Measurements from ENCODE around the gene IGSF8. TPM values are rescaled to one million over a fixed set of nuclear protein-coding genes. Genes with fewer than 3 reads are reported as not detected.

The IGSF8 gene
- total RNA-seq, 1 donor from 2014 or later, result 33.2 TPM

GRCh38 chr1:160108888-160109662 lies 10.7 kb upstream of the IGSF8 start:
- no peak for DNase-seq (ENCODE audit: low spot score in 2 of 2, unreplicated experiment in 2 of 2)
- Mint-ChIP-seq H3K27me3 (ENCODE audit: low read depth) (no peaks in the 10 kb centered on the region), H3K9me3 (no peaks in the 10 kb centered on the region), H3K36me3 (no peaks in the 10 kb centered on the region), H3K27ac (no peak overlapping the region), H3K4me1 (peaks cover 6% of the 10 kb centered on the region), H3K4me3 (no peak overlapping the region)
- TF ChIP-seq, protein P1, sequence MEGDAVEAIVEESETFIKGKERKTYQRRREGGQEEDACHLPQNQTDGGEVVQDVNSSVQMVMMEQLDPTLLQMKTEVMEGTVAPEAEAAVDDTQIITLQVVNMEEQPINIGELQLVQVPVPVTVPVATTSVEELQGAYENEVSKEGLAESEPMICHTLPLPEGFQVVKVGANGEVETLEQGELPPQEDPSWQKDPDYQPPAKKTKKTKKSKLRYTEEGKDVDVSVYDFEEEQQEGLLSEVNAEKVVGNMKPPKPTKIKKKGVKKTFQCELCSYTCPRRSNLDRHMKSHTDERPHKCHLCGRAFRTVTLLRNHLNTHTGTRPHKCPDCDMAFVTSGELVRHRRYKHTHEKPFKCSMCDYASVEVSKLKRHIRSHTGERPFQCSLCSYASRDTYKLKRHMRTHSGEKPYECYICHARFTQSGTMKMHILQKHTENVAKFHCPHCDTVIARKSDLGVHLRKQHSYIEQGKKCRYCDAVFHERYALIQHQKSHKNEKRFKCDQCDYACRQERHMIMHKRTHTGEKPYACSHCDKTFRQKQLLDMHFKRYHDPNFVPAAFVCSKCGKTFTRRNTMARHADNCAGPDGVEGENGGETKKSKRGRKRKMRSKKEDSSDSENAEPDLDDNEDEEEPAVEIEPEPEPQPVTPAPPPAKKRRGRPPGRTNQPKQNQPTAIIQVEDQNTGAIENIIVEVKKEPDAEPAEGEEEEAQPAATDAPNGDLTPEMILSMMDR (IDR thresholded peaks at IDR 0.05; ENCODE audit: unreplicated experiment), result peak; percentile 34

DNA sequence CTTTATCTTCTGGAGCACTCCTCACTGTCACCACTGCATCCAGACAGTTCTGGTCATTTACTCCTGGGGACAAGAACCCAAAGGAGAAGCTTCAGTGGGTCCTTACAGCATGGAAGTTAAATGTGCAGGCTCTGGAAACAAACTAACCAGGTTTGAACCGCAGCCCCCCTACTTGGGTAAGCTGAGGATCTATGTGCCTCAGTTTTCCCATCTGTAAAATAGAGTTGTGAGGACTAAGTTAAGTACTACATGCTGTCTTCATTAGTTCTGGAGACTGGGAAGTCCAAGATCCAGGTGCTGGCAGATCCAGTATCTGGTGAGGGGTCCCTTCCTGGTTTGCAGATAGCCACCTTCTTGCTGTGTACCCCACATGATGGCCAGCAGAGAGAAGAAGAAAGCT lies 9.1 kb upstream of the IGSF8 start:
- Mint-ChIP-seq H3K36me3 (no peaks in the 10 kb centered on the region), H3K4me3 (no peak overlapping the region), H3K27ac (no peak overlapping the region), H3K4me1 (peaks cover 4% of the 10 kb centered on the region), H3K9me3 (no peaks in the 10 kb centered on the region), H3K27me3 (ENCODE audit: low read depth) (no peaks in the 10 kb centered on the region)
- DNase-seq (ENCODE audit: low spot score in 2 of 2, unreplicated experiment in 2 of 2), result no peak
- TF ChIP-seq, protein P1 (IDR thresholded peaks at IDR 0.05; ENCODE audit: unreplicated experiment), result no peak

- no peak overlapping the region for H3K27ac Mint-ChIP-seq
- DNase-seq (ENCODE audit: low spot score in 2 of 2, unreplicated experiment in 2 of 2), result no peak
- H3K36me3 Mint-ChIP-seq, result no peaks in the 10 kb centered on the region
- no peak overlapping the region for H3K4me3 Mint-ChIP-seq
- TF ChIP-seq, protein P1 (IDR thresholded peaks at IDR 0.05; ENCODE audit: unreplicated experiment), result no peak
- H3K9me3 Mint-ChIP-seq, result no peaks in the 10 kb centered on the region
- H3K4me1 Mint-ChIP-seq, result peaks cover 14% of the 10 kb centered on the region
- no peaks in the 10 kb centered on the region for H3K27me3 Mint-ChIP-seq (ENCODE audit: low read depth)
Measured at GRCh38 chr1:160105155-160105554, 6.7 kb upstream of the IGSF8 start.

DNA sequence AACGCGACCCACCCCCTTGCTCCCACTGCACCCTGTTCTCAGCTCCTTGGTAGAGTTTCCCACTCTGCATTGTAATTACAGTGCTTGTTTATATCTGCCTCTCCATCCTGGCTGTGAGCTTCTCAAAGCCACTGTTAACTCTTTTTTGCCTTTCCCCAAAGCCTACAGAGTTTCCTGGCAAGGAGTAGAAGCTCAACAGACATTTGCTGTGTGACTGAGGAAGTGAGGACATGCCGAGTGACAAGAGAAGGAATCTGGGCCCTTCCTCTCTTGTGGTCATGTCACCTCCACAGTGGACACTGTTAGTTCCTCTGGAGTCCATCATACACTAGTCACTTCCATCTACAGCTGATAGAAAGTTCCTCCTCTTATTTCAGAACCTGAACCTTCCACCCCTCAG lies 6.1 kb upstream of the IGSF8 start:
- no peak for DNase-seq (ENCODE audit: low spot score in 2 of 2, unreplicated experiment in 2 of 2)
- no peaks in the 10 kb centered on the region for H3K27me3 Mint-ChIP-seq (ENCODE audit: low read depth)
- H3K9me3 Mint-ChIP-seq, result no peaks in the 10 kb centered on the region
- peak overlapping the region; percentile 13 for H3K27ac Mint-ChIP-seq
- TF ChIP-seq, protein P1 (IDR thresholded peaks at IDR 0.05; ENCODE audit: unreplicated experiment), result no peak
- H3K4me1 Mint-ChIP-seq, result peaks cover 16% of the 10 kb centered on the region
- H3K4me3 Mint-ChIP-seq, result no peak overlapping the region
- H3K36me3 Mint-ChIP-seq, result no peaks in the 10 kb centered on the region

GRCh38 chr1:160103658-160104408 lies 5.4 kb upstream of the IGSF8 start:
- no peak for DNase-seq (ENCODE audit: low spot score in 2 of 2, unreplicated experiment in 2 of 2)
- Mint-ChIP-seq H3K27ac (no peak overlapping the region), H3K36me3 (no peaks in the 10 kb centered on the region), H3K9me3 (no peaks in the 10 kb centered on the region), H3K4me3 (no peak overlapping the region), H3K4me1 (peaks cover 15% of the 10 kb centered on the region), H3K27me3 (ENCODE audit: low read depth) (no peaks in the 10 kb centered on the region)
- TF ChIP-seq, protein P1 (IDR thresholded peaks at IDR 0.05; ENCODE audit: unreplicated experiment), result no peak

Measured in mesothelial cell of epicardium (in vitro differentiated cells).